CD4-positive, alpha-beta T cell treated with Interferon alpha-2 for 1 hour (primary cell): ENCODE data around the gene SHC3.

Source experiments
- DNase-seq, 2 donors: peaks; one replicate each; pipeline ENCODE4 v3.0.0-alpha.2; 2020 to 2022

The SHC3 gene

DNA sequence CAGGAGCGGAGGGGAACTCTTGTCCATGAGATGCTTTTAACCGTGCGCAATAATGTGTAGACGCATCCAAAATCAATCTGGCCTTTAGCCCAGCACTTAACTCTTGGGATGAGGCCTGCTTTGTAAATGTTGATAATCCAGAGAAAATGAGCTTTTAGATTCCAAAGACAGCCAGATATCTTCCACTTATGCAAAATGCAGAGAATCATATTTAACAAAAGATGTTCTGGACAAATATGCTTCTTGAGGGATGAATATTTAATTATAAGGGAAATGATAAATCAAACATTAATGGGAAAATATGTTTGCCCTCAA, 181.7 kb downstream of the SHC3 start:
- no peak for DNase-seq

DNA sequence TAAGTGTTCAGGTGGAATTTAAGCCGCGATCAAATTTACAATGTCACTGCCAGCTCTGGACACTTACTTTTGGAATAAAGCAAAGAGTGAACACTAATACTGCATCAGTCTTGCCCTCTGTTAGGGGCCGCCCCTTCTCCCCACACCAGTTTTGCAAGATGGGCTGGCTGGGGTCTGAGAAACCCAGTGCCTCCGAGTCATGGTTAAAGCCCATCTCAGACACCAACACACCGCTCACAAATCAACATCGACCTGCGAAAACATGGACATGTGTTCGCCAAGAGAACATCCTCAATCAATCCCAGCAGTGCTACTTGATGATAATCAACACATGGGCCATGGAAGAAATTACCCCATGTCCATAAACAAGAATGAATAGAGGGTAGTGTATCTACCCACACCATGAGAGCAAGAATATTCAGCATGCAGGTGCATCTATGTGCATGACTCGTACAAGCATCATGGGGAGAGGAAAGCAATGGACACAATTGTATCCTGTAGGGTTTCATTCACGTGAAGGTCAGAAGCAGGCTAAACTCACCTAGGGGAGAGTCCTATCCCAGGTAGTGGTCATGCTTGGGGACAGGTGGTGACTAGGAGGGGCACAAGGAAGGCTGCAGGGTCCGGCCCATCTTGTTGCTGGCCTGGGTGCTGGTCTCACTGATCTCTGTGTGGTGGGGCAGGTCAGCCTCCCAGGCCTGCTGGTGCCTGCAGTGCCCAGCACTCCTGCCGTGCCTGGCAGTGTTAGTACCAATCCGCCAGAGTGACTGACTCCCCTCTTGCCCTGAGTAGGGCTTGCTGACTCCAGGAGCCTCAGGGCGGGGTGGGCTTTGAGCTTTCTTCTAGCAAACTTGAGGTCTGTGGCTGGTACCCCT, 182.3 kb downstream of the SHC3 start:
- no peak for DNase-seq

GRCh38 chr9:88995627-88996026, 183.0 kb downstream of the SHC3 start:
- no peak for DNase-seq

GRCh38 chr9:88995200-88995577, 183.4 kb downstream of the SHC3 start:
- no peak for DNase-seq

GRCh38 chr9:88994469-88995199, 184.0 kb downstream of the SHC3 start:
- DNase-seq, result no peak

DNA sequence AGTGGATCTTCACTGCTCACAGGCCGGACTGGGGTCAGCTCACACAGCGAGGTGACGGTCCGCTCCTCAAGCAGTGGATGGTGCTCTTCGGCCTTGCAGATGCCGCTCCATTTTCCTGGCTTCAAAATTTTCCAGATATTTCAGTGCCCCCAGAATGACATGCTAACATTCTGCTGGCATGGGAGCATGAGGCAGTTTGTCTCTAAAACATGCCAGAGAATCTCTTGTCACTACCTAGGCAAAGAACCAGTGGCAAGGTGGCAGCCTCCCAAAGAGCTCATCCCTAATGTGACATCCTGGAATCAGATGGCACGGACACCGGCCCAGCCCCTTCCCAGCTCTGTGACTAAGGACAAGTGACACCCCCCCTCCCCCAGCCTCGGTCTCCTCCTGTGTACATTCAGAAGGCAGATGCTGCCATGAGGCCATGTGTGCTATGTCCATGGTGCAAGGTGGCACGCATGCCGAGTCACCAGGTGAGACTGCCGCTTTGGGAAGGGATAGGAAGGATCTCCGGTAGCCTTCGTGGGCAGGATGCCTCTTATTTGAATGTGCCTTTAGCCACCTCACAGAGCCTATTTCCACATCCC, 184.7 kb downstream of the SHC3 start:
- no peak for DNase-seq

GRCh38 chr9:88993327-88993726, 185.3 kb downstream of the SHC3 start:
- DNase-seq, result no peak

DNA sequence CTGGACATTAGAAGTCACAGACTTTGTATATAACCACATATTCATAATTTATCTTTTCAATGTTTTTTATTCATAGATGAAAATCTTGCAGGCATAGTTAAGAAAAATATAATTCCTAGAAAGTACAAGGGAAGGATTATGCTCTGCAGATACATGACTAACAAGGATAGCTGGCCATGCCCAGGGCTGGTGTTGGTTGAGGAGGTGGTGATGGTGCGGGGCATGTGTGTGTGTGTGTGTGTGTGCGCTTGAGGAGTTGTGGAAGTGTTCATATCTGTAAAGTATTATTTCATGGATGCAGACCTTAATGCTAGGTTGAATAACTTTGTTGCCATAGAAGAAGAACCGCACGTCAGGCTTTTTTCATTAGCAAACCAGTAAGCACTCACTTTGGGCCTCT, 186.1 kb downstream of the SHC3 start:
- DNase-seq, result no peak

- DNase-seq, result peak in 1 of 2 donors; percentile 12
These were observed 187.3 kb downstream of the SHC3 start, which contains the start of gene S1PR3 for GRCh38 chr9:88991066-88992034. Gene S1PR3, plus strand, starts transcription at chr9:88991468. Its CDS starts 9,733 bp downstream, at chr9:89001201.

- DNase-seq, result no peak
These were observed 187.9 kb downstream of the SHC3 start for GRCh38 chr9:88990729-88991065.

DNA sequence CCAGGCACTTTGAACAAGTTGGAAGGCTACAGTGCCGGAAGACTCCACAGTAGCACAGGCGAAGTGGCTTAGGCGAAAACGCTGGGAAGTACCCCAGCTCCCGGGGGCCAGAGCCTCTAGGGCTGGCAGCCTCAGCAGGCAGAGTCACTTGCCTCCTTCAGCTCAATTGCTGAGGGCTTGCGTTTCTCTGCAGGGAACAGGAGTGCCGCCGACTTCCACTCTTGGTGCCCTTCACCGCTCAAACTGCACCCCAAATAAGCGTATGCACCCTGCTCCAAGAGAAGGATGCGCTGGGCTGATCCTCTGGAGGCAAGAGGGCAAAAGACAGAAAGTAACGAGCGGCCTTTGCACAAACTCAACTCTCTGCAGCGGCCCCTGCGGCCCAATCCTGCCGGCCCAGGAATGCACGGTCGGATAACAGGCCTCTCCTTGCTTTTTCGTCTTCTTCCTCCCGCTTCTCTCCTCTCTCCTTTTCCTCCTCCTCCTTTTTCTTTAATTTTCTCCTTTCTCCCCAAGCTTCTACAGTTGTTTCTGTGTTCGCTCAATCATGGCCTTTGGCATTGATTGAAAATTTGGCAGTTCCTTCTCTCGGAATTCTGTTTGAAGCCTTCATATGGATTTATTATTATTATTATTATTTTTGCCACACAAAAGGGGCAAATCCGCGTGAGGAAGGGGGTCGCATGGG, 188.4 kb downstream of the SHC3 start:
- no peak for DNase-seq

DNA sequence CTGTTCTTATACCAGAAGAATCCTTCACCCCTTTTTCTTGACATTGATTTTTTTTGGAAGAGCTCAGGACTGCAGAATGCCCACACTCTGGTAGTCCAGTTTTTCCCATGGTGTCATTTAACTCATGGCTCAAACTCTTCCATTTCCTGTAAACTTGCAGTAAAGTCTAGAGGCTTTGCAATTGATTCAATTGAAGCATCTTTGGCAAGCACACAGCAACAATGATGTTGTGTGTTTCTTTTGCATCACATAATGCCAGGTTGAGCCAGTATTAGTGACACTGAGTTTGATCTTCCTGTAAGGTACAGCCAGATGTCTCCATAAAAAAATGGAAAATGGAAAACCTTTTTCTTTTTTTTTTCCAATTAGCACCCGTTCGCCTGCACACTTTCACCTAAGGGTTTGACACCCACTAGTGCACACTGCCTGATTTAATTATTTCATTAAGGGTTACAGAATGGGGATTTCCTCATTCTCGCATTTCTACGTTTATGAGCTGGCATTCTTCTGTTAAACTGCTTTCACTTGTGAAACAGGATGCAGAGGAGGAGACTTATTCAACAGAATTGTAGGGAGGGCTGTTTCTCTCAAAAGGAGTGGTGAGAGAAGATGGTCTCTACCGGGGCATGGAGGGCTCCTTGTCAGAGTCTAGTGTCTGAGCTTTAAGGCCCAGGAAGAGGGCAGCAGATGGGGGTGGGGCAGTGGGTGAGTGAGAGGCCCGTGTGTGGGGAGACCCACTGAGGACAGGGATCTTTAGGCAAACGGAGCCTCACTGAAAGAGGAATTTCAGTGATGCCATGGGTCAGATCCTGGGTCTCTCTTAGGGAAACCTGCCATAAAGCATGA, 189.6 kb downstream of the SHC3 start:
- peak in 1 of 2 donors; percentile 17 for DNase-seq

GRCh38 chr9:88987661-88988060, 191.0 kb downstream of the SHC3 start:
- no peak for DNase-seq

GRCh38 chr9:88986776-88987175, 191.8 kb downstream of the SHC3 start:
- DNase-seq, result no peak

- no peak for DNase-seq
These were observed 193.0 kb downstream of the SHC3 start for GRCh38 chr9:88985616-88986015.

GRCh38 chr9:88984543-88984883, 194.1 kb downstream of the SHC3 start:
- DNase-seq, result no peak

- no peak for DNase-seq
These were observed 194.6 kb downstream of the SHC3 start for GRCh38 chr9:88983865-88984542.

DNA sequence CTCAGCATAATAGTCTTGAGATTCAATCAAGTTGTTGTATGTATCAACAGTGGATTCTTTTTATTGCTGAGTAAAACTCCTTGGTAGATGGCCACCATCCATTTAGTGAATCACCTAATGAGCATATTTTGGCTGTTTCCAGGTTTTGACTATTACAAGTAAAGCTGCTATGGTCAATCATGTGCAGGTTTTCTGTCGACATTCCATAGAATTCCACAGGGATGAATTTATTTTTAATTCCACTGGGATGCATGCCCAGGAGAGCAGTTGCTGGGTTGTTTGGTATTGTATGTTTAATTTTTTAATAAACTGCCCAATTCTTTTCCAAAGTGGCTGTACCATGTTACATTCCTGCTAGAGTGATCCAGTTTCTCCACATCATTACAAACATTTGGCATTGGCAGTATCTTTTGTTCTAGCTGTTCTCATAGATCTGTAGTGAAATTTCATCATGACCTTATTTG, 197.8 kb downstream of the SHC3 start:
- DNase-seq, result no peak

DNA sequence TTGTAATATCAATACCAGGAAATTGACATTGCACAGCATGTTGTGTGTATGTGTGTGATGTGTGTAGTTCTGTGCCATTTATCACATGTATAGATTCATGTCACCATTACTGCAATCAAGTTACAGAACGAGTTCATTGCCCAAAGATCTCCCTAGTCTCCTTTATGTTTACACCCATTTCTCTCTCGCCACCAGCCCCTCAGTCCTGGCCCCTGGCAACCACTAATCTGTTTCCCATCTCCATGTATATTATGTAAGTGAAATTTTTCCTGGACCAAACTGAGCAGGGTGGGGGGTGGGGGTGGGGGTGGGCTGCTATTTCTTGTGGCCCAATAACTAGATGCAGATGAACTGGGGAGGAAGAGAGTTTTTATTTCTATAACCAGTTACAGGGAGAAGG, 198.8 kb downstream of the SHC3 start:
- DNase-seq, result no peak

DNA sequence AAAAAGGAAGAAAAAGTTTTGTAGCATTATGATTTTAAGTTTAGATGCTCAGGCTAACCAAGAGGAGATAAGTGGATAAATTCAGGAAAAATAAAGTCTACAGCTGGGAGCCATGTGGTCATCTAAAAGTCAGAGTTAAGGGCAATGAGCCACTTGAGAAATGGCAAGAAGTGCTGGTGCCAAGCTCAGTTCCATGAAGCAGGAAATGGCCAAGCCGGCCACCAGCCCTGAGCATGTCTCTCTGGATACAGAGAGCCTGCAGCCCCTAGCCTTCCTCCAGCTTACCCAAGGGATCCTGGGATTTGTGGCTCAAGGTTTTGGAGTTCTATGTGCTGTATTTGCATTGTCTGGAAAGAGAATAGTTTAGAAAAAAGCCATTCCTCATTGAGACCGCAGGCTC, 199.6 kb downstream of the SHC3 start:
- DNase-seq, result no peak

DNA sequence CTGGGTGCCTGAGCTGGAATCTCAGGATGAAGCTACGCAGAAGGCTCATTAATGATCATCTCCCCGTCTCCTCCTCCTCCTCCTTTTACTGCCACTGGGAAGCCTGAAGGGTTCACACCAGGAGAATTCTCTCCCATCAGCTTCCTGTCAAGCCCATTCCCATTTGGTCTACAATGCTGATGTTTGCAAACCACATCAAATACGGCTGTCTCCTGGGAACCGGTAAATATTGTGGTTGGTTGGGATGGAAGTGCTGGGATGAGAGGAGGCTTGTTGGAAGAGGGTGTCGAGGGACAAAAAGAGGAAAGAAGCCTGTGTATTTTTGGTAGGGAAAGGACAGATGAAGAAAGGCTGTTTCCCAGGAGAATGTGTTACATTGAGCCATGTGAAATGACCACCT, 200.6 kb downstream of the SHC3 start:
- DNase-seq, result no peak
